CD14-positive monocyte (primary cell): ENCODE data around the gene CCDC134. TPM values are rescaled to one million over a fixed set of nuclear protein-coding genes. Genes with fewer than 3 reads are reported as not detected.

Experiments
- DNase-seq, 3 donors: peaks; one replicate each; pipeline ENCODE4 v3.0.0-alpha.2; 2011 to 2022
- H2AFZ ChIP-seq: 2 replicates; pipeline ENCODE4 v1.6.0; 2012; ENCODE audit warnings: mild to moderate bottlenecking, low read depth, low read length, inconsistent platforms; ENCODE audit not compliant: insufficient read depth, poor library complexity, severe bottlenecking
- H3K27ac ChIP-seq, 2 donors: 1 replicate in 1 of 2; 2 replicates in 1 of 2; pipeline ENCODE4 v1.5.1; 2012 to 2013; ENCODE audit warnings: low read length in 2 of 2, control low read depth in 1 of 2, inconsistent platforms in 1 of 2, low read depth in 1 of 2, mild to moderate bottlenecking in 1 of 2
- H3K27me3 ChIP-seq, 2 donors: one replicate each; pipeline versions ENCODE4 v1.6.0 to v1.6.1; 2011 to 2013; ENCODE audit warnings: low read length in 2 of 2; ENCODE audit not compliant: control insufficient read depth in 2 of 2, insufficient read depth in 2 of 2
- H3K36me3 ChIP-seq, 2 donors: replicated peaks in 1 of 2; 1 replicate in 1 of 2; 2 replicates in 1 of 2; pipeline versions ENCODE4 v1.5.1 to v1.6.1; 2012 to 2013; ENCODE audit warnings: low read length in 2 of 2, control low read depth in 1 of 2, inconsistent platforms in 1 of 2, mild to moderate bottlenecking in 1 of 2; ENCODE audit not compliant: insufficient read depth in 2 of 2, control insufficient read depth in 1 of 2
- H3K4me1 ChIP-seq, 2 donors: 1 replicate in 1 of 2; 2 replicates in 1 of 2; pipeline versions ENCODE4 v1.5.1 to v1.6.1; 2012 to 2013; ENCODE audit warnings: low read length in 2 of 2, control low read depth in 1 of 2, inconsistent platforms in 1 of 2, mild to moderate bottlenecking in 1 of 2, moderate library complexity in 1 of 2; ENCODE audit not compliant: insufficient read depth in 2 of 2, control insufficient read depth in 1 of 2
- H3K4me2 ChIP-seq: replicated peaks from 2 replicates; pipeline ENCODE3; 2012; ENCODE audit warnings: low read length, moderate library complexity, mild to moderate bottlenecking; ENCODE audit not compliant: poor library complexity, severe bottlenecking; ENCODE audit errors: extremely low read depth
- H3K4me3 ChIP-seq, 3 experiments: fragments of 200-600 bp in 1 of 3; sonication (generic) in 1 of 3; replicated peaks in 1 of 3; 1 replicate in 2 of 3; 2 replicates in 1 of 3; pipeline ENCODE4 v1.5.1; 2011 to 2013; ENCODE audit warnings: low read length in 3 of 3, mild to moderate bottlenecking in 3 of 3, control low read depth in 2 of 3, low read depth in 2 of 3, inconsistent platforms in 1 of 3, moderate library complexity in 1 of 3
- H3K79me2 ChIP-seq: 2 replicates; pipeline ENCODE4 v1.6.0; 2012; ENCODE audit warnings: mild to moderate bottlenecking, control low read depth, inconsistent platforms, low read length, moderate library complexity; ENCODE audit not compliant: insufficient read depth
- H3K9ac ChIP-seq: 2 replicates; pipeline ENCODE4 v1.6.0; 2017; ENCODE audit warnings: low read length, mild to moderate bottlenecking; ENCODE audit not compliant: insufficient read depth, poor library complexity, severe bottlenecking
- H3K9me3 ChIP-seq, 2 donors: replicated peaks in 1 of 2; 1 replicate in 1 of 2; 2 replicates in 1 of 2; pipeline versions ENCODE4 v1.5.1 to v1.6.1; 2012 to 2013; ENCODE audit warnings: low read length in 2 of 2, control low read depth in 1 of 2; ENCODE audit not compliant: control insufficient read depth in 1 of 2, insufficient read depth in 1 of 2
- H4K20me1 ChIP-seq: 2 replicates; pipeline ENCODE4 v1.6.0; 2012; ENCODE audit warnings: mild to moderate bottlenecking, low read length, control low read depth, moderate library complexity; ENCODE audit not compliant: insufficient read depth
- H3K27ac Mint-ChIP-seq, 7 donors: one replicate each; pipeline ENCODE4 v1.8.0; 2020; ENCODE audit warnings: mild to moderate bottlenecking in 7 of 7, mixed read lengths in 7 of 7, moderate library complexity in 6 of 7, inconsistent platforms in 2 of 7
- H3K27me3 Mint-ChIP-seq, 3 donors: one replicate each; pipeline ENCODE4 v1.8.0; 2021 to 2022; ENCODE audit warnings: low read depth in 3 of 3, mild to moderate bottlenecking in 3 of 3, mixed read lengths in 3 of 3, moderate library complexity in 3 of 3, inconsistent platforms in 1 of 3
- H3K36me3 Mint-ChIP-seq, 2 donors: one replicate each; pipeline ENCODE4 v1.8.0; 2020; ENCODE audit warnings: mixed read lengths in 2 of 2, inconsistent platforms in 1 of 2, mild to moderate bottlenecking in 1 of 2
- H3K4me1 Mint-ChIP-seq: one replicate; pipeline ENCODE4 v1.8.0; 2020; ENCODE audit warnings: mild to moderate bottlenecking, mixed read lengths
- H3K4me3 Mint-ChIP-seq, 2 donors: one replicate each; pipeline ENCODE4 v1.8.0; 2020; ENCODE audit warnings: mild to moderate bottlenecking in 2 of 2, mixed read lengths in 2 of 2, moderate library complexity in 1 of 2
- H3K9me3 Mint-ChIP-seq, 7 donors: one replicate each; pipeline ENCODE4 v1.8.0; 2020 to 2022; ENCODE audit warnings: mixed read lengths in 7 of 7, mild to moderate bottlenecking in 6 of 7, moderate library complexity in 6 of 7, inconsistent platforms in 2 of 7
- WGBS: methylation state at CpG from one replicate; pipeline ENCODE4 v1.1.5; 2013; ENCODE audit warnings: missing lambda C conversion rate; ENCODE audit not compliant: insufficient coverage; 5-methylcytosine and 5-hydroxymethylcytosine counted together
- intact Hi-C, 2 donors: fragments of 100-400 bp; cut with micrococcal nuclease; formaldehyde crosslinking; loops; one replicate each; pipeline versions ENCODE4 v1.15.0 to v1.15.1; 2023
- polyA plus RNA-seq, 3 donors: library from polyadenylated mRNA; depleted of rRNA in 1 of 3; unstranded in 2 of 3; stranded (reverse) in 1 of 3; fragments of 300-500 nt in 2 of 3; fragments of >200 nt in 1 of 3; fragmentation: Illumina TruSeq in 2 of 3; gene quantifications; 1 replicate in 2 of 3; 2 replicates in 1 of 3; pipeline ENCODE4 v1.2.3, GENCODE V29; 2012 to 2021
- TF ChIP-seq, protein P1 (sequence below): fragments of 200-600 bp; IDR thresholded peaks from one replicate; pipeline ENCODE4 v1.8.0; 2022; ENCODE audit warnings: antibody characterized with exemption, mild to moderate bottlenecking

Gene CCDC134
- polyA plus RNA-seq, 3 donors, result 2.1 to 5.3 (median 2.4) TPM

DNA sequence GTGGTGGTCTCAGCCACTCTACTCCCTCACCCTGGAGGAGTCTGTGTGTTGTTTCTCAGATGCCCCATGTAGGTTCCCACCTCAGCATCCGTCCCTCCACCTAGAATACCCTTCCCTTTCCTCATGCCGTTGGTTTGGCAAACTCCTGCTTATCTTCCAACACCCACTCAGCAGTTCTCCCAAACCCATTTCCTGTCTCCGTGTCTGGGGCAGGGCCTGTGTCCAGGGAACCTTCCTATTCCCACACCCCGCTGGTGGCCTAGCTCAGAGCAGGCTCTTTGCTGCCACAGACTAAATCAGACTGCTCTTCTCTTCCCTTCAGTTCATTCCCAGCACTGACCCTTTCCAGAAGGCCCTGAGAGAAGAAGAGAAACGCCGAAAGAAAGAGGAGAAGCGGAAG is 24.9 kb downstream of the CCDC134 start:
- peaks cover 2% of the 10 kb centered on the region for H3K4me1 Mint-ChIP-seq

DNA sequence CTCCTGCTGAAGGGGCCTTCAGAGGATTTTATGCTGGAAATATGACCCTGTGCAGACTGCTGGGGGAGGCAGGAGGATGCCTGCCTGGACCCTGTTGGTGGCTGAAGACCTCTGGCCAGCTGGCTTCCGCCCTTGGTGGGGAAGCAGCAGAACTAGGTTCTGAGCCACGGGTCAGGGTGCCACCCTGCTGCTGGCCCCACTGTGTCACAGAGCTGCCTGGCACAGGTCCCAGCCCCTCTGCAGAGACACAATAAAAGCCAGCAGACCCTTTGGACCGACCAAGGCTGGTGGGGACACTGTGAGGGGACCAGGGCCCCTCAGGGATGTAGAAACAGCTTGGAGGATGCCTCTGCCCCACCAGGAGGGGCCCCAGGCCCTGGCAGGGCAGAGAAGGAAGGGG is 25.5 kb downstream of the CCDC134 start:
- peak overlapping the region in 1 of 7 donors; percentile 17 for H3K27ac Mint-ChIP-seq
- peaks cover 40 to 48% of the 10 kb centered on the region in 2 donors for H3K36me3 Mint-ChIP-seq
- 93% methylated on average over 3 of the region's 3 CpGs for whole genome bisulfite sequencing
- no peak overlapping the region for H3K4me3 Mint-ChIP-seq
- Histone ChIP-seq H3K4me3 (no peak overlapping the region), H3K9ac (no peak overlapping the region), H4K20me1 (no peaks in the 10 kb centered on the region), H3K4me2 (no peak overlapping the region), H3K36me3 (peaks cover 15 to 54% of the 10 kb centered on the region in 2 donors), H3K4me1 (peaks cover 2% of the 10 kb centered on the region in 2 donors), H3K9me3 (no peaks in the 10 kb centered on the region), H2AFZ (no peak overlapping the region), H3K79me2 (no peaks in the 10 kb centered on the region), H3K27ac (peak overlapping the region in 1 of 2 donors; percentile 20), H3K27me3 (no peaks in the 10 kb centered on the region)
- intact Hi-C loops, result no loop called here
- TF ChIP-seq, protein P1, sequence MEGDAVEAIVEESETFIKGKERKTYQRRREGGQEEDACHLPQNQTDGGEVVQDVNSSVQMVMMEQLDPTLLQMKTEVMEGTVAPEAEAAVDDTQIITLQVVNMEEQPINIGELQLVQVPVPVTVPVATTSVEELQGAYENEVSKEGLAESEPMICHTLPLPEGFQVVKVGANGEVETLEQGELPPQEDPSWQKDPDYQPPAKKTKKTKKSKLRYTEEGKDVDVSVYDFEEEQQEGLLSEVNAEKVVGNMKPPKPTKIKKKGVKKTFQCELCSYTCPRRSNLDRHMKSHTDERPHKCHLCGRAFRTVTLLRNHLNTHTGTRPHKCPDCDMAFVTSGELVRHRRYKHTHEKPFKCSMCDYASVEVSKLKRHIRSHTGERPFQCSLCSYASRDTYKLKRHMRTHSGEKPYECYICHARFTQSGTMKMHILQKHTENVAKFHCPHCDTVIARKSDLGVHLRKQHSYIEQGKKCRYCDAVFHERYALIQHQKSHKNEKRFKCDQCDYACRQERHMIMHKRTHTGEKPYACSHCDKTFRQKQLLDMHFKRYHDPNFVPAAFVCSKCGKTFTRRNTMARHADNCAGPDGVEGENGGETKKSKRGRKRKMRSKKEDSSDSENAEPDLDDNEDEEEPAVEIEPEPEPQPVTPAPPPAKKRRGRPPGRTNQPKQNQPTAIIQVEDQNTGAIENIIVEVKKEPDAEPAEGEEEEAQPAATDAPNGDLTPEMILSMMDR, result no peak
- peaks cover 0 to 2% (median under 1%) of the 10 kb centered on the region in 3 donors for H3K27me3 Mint-ChIP-seq
- H3K9me3 Mint-ChIP-seq, result peaks cover 0 to 2% (median 0%) of the 10 kb centered on the region in 7 donors
- DNase-seq, result no peak
- peaks cover 7% of the 10 kb centered on the region for H3K4me1 Mint-ChIP-seq

More for the DNA sequence above, 24.9 kb downstream of the CCDC134 start:
- Histone ChIP-seq H2AFZ (no peak overlapping the region), H3K4me1 (no peaks in the 10 kb centered on the region), H3K27ac (no peak overlapping the region), H3K9ac (no peak overlapping the region), H3K4me3 (no peak overlapping the region), H3K4me2 (no peak overlapping the region), H3K9me3 (no peaks in the 10 kb centered on the region), H3K36me3 (peaks cover 17 to 54% of the 10 kb centered on the region in 2 donors), H3K79me2 (no peaks in the 10 kb centered on the region), H3K27me3 (no peaks in the 10 kb centered on the region), H4K20me1 (no peaks in the 10 kb centered on the region)
- H3K36me3 Mint-ChIP-seq, result peaks cover 46 to 54% of the 10 kb centered on the region in 2 donors
- WGBS, result 78% methylated on average over 7 of the region's 7 CpGs
- H3K27ac Mint-ChIP-seq, result peak overlapping the region in 2 of 7 donors; percentile 17 to 26
- peaks cover 0 to 2% (median 0%) of the 10 kb centered on the region in 3 donors for H3K27me3 Mint-ChIP-seq
- DNase-seq, result no peak
- intact Hi-C loops, result no loop called here
- peaks cover 0 to 2% (median 0%) of the 10 kb centered on the region in 7 donors for H3K9me3 Mint-ChIP-seq
- TF ChIP-seq, protein P1, result no peak
- H3K4me3 Mint-ChIP-seq, result no peak overlapping the region
